ENCODE data around the gene KIRREL3. TPM values are rescaled to one million over a fixed set of nuclear protein-coding genes. Genes with fewer than 3 reads are reported as not detected.

The KIRREL3 gene
- polyA plus RNA-seq (ENCODE audit: insufficient read length in 4 of 4), result 1 to 10 TPM; 1.5 to 2.1 (median 2.0) TPM

GRCh38 chr11:127000291-127000968 lies at the start of gene KIRREL3:
Gene KIRREL3, minus strand, starts transcription at chr11:127000770.
- DNase-seq (ENCODE audit: low read depth in 4 of 4, low spot score in 2 of 4), result no peak

- no peak for DNase-seq (ENCODE audit: low read depth in 4 of 4, low spot score in 2 of 4)
Observed at GRCh38 chr11:127050186-127050585, 49.6 kb upstream of the KIRREL3 start.

- DNase-seq (ENCODE audit: low read depth in 4 of 4, low spot score in 2 of 4), result no peak
Observed at GRCh38 chr11:127049486-127049885, 48.9 kb upstream of the KIRREL3 start.

GRCh38 chr11:127044535-127044934 lies 44.0 kb upstream of the KIRREL3 start:
- DNase-seq (ENCODE audit: low read depth in 4 of 4, low spot score in 2 of 4), result no peak

GRCh38 chr11:127042445-127042844 lies 41.9 kb upstream of the KIRREL3 start:
- DNase-seq (ENCODE audit: low read depth in 4 of 4, low spot score in 2 of 4), result no peak

GRCh38 chr11:127039591-127039990 lies 39.0 kb upstream of the KIRREL3 start:
- DNase-seq (ENCODE audit: low read depth in 4 of 4, low spot score in 2 of 4), result no peak

- no peak for DNase-seq (ENCODE audit: low read depth in 4 of 4, low spot score in 2 of 4)
Observed at GRCh38 chr11:127037596-127037995, 37.0 kb upstream of the KIRREL3 start.

GRCh38 chr11:127037001-127037400 lies 36.4 kb upstream of the KIRREL3 start:
- DNase-seq (ENCODE audit: low read depth in 4 of 4, low spot score in 2 of 4), result no peak

GRCh38 chr11:127035824-127036223 lies 35.3 kb upstream of the KIRREL3 start:
- DNase-seq (ENCODE audit: low read depth in 4 of 4, low spot score in 2 of 4), result no peak

GRCh38 chr11:127034973-127035372 lies 34.4 kb upstream of the KIRREL3 start:
- no peak for DNase-seq (ENCODE audit: low read depth in 4 of 4, low spot score in 2 of 4)

- DNase-seq (ENCODE audit: low read depth in 4 of 4, low spot score in 2 of 4), result no peak
Observed at GRCh38 chr11:127028648-127029047, 28.1 kb upstream of the KIRREL3 start.

- DNase-seq (ENCODE audit: low read depth in 4 of 4, low spot score in 2 of 4), result no peak
Observed at GRCh38 chr11:127027789-127028188, 27.2 kb upstream of the KIRREL3 start.

- DNase-seq (ENCODE audit: low read depth in 4 of 4, low spot score in 2 of 4), result no peak
Observed at GRCh38 chr11:127027000-127027399, 26.4 kb upstream of the KIRREL3 start.

GRCh38 chr11:127023991-127024390 lies 23.4 kb upstream of the KIRREL3 start:
- no peak for DNase-seq (ENCODE audit: low read depth in 4 of 4, low spot score in 2 of 4)

GRCh38 chr11:127018683-127019279 lies 18.2 kb upstream of the KIRREL3 start:
- no peak for DNase-seq (ENCODE audit: low read depth in 4 of 4, low spot score in 2 of 4)

GRCh38 chr11:127017482-127017881 lies 16.9 kb upstream of the KIRREL3 start:
- DNase-seq (ENCODE audit: low read depth in 4 of 4, low spot score in 2 of 4), result no peak

GRCh38 chr11:127013550-127013949 lies 13.0 kb upstream of the KIRREL3 start:
- no peak for DNase-seq (ENCODE audit: low read depth in 4 of 4, low spot score in 2 of 4)

- no peak for DNase-seq (ENCODE audit: low read depth in 4 of 4, low spot score in 2 of 4)
Observed at GRCh38 chr11:127006311-127006710, 5.7 kb upstream of the KIRREL3 start.

GRCh38 chr11:127003260-127003981 lies 2.9 kb upstream of the KIRREL3 start:
- peak in 2 of 4 donors; percentile 56 to 61 for DNase-seq (ENCODE audit: low read depth in 4 of 4, low spot score in 2 of 4)

GRCh38 chr11:127002669-127003259 lies 2.2 kb upstream of the KIRREL3 start:
- no peak for DNase-seq (ENCODE audit: low read depth in 4 of 4, low spot score in 2 of 4)

GRCh38 chr11:127000981-127001380 lies 411 bp upstream of the KIRREL3 start:
- DNase-seq (ENCODE audit: low read depth in 4 of 4, low spot score in 2 of 4), result no peak
